GM12872 (cell line): ENCODE results near the gene PMIS2.

Experiments
- TF ChIP-seq, protein P1 (sequence below): IDR thresholded peaks from 3 replicates; pipeline ENCODE4 v1.5.1; 2011; ENCODE audit warnings: low read depth, mild to moderate bottlenecking, low read length, moderate library complexity; ENCODE audit not compliant: insufficient read depth

The PMIS2 gene

DNA sequence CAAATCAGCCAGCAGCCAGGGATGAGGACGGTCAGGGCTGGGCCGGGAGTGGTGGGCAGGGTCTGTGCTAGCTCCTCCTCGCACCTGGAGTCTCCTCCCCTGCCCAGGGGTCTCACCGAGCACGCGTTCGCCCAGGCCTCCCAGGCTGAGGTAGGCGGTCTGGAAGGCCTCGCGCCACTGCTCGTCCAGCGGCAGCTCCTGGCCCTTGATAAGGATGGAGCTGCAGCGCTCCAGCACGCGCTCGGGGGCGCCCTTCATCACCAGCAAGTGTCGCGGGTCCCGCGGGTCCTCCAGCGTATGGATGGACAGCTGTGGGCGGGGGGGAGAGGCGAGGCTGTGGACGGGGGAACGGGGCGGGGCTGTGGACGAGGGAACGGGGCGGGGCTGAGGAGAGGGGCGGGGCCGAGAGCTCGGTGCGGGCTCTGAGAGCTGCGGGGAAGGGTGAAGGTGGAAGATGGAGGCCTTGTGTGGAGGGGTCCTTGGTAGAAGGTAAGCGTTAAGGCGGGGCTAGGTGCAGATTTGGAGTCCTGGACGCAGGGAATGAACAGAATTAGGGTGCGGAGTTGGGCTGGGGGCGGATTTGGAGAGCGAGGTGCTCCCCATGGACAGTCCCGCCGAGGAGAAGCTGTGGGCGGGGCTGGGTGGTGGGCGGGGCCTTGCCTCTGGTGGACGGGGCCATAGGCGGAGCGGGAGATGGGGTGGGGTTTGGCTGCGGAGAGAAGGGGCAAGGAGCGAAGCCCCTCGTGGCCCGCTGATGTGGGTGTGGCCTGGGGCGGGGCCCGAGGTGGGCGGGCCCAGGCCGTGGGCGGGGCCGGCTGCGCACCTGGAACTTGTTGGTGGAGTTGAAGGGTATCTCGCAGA lies 28.2 kb upstream of the PMIS2 start:
- TF ChIP-seq, protein P1, sequence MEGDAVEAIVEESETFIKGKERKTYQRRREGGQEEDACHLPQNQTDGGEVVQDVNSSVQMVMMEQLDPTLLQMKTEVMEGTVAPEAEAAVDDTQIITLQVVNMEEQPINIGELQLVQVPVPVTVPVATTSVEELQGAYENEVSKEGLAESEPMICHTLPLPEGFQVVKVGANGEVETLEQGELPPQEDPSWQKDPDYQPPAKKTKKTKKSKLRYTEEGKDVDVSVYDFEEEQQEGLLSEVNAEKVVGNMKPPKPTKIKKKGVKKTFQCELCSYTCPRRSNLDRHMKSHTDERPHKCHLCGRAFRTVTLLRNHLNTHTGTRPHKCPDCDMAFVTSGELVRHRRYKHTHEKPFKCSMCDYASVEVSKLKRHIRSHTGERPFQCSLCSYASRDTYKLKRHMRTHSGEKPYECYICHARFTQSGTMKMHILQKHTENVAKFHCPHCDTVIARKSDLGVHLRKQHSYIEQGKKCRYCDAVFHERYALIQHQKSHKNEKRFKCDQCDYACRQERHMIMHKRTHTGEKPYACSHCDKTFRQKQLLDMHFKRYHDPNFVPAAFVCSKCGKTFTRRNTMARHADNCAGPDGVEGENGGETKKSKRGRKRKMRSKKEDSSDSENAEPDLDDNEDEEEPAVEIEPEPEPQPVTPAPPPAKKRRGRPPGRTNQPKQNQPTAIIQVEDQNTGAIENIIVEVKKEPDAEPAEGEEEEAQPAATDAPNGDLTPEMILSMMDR, result no peak

DNA sequence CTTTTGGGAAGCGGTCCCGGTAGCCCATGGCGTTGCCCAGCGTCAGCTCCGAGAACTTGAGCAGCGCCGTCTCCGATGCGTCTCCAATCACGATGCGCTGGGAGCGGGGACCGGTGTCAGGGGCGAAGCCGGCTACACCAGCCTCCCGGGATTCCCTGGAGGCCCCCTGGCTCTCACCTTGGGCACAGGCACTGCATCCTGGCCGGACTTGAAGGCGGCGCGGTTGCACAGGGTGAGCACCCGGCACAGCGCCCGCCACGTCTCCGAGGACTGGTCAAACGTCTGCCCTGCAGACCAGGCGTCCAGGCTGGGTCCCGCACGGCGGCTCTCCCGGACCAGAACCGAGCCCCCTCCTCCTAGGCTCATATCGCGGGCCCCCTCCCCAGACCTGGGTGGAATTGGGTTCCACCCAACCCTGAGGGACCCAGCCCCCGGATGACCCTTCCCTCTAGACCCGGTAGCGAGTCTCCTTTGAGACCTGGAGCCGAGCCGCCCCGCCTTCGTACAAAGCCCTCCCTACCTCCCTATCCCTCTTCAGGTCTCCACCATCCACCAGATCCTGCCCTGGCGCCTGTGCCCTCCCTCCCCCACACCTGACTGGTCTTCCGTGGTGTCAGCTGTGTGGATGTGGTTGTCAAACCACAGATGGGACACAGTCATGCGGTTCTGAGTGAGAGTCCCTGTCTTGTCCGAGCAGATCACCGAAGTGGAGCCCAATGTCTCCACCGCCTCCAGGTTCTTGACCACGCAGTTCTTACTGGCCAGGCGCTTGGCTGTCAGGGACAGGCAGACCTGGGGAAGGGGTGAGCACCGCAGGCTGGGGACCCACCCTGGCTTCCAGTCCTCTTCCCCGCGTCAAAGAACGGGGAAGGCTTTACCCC lies 27.3 kb upstream of the PMIS2 start:
- TF ChIP-seq, protein P1, result no peak

DNA sequence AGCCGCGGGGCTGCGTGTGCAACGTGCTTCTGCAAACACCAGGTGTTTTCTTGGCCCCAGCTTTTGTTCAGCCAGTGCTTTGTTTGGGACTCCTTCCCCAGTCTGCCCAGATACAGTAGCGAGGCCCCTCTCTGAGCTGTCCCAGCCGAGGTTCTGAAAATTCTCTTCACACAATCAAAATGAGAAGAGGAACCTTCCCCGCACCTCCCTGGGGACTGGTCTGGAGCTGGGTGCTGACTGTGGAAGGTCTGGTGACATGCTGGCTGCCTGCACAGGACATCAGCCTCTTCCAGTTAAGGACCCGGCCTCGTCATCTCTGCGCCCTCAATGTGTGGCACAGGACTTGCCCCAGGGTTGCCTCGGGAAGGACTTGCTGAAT lies 26.7 kb upstream of the PMIS2 start:
- TF ChIP-seq, protein P1, result no peak

DNA sequence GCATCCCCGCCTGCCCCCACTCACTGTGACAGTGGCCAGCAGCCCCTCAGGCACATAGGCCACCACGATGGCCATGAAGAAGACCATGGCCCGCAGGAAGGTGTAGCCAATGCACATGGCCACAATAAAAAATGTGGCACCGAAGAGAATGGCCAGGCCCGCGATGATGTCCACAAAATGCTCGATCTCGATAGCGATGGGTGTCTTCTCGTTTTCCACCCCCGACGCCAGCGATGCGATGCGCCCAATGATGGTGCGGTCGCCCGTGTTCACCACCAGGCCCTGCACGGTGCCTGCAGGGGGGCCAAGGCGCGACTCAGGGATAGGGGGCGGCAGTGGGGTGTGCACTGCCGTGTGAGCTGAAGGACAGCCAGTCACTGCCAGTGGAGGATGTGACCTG lies 26.2 kb upstream of the PMIS2 start:
- TF ChIP-seq, protein P1, result no peak

DNA sequence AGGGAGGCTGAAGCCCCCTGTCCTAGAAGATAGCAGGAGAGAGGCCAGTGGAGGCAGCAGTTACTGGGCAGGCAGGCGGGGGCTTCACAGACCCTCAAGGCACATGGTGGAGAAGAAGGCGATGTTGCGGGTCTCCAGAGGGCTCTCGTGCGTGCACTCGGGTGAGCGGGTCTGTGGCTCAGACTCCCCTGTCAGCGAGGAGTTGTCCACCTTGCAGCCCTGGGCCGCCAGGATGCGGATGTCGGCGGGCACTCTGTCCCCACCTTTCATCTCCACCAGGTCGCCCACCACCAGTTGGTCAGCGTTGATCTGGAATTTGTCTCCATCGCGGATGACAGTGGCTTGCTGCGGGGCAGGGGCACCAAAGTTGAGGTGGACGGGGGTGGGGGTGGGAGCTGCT lies 25.7 kb upstream of the PMIS2 start:
- TF ChIP-seq, protein P1, result no peak

DNA sequence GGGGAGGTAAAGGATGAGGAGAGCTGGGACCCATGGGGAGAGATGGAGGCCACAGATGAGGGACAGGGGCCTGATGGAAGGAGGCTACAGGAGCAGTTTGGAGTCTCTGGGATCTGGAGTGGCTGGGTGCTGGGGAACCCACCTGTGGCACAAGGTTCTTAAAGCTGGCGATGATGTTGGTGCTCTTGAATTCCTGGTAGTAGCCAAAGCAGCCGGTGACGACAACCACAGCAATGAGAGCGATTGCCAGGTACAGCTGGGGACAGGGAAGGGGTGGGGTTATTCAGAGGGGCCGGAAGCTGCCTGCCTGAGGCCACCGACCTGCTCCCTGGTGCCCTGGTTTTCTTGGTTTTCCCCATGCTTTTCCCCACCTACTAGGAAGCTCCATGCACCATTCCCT lies 25.3 kb upstream of the PMIS2 start:
- TF ChIP-seq, protein P1, result no peak

DNA sequence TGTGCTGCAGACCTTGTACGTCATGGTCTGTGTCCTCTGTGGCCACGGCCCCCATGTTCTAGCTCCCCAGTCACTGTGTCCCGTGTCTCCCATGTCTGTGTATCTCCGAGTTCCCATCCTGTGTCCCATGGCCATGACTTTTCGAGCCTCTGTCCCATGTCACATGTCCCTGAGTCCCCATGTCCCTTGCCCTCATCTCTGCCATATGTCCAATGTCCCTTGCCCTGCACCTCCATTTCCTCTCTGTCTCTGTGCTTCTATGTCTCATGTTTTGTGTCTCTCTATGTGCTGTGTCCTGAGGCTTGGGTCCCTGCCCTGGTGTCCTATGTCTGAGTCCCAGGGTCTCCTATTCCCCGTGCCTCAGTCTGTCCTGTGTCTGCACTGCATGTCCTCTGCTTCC lies 24.5 kb upstream of the PMIS2 start:
- TF ChIP-seq, protein P1, result no peak
